D721Med (cell line): Measurements from ENCODE around the gene DPP8.

Experiments used
- DNase-seq: peaks from one replicate; pipeline ENCODE4 v3.0.0; 2011; ENCODE audit warnings: low spot score; ENCODE audit not compliant: insufficient read length
- FAIRE-seq: peaks from 2 replicates; lab custom pipeline; 2011; peaks lifted over from hg19 to GRCh38; lab: Jason Lieb, UNC
- TF ChIP-seq, protein P1 (sequence below): IDR thresholded peaks from 2 replicates; pipeline ENCODE4 v1.5.1; 2012; ENCODE audit warnings: mild to moderate bottlenecking, control low read depth; ENCODE audit not compliant: insufficient read depth; ENCODE audit errors: missing control alignments

DPP8 gene

DNA sequence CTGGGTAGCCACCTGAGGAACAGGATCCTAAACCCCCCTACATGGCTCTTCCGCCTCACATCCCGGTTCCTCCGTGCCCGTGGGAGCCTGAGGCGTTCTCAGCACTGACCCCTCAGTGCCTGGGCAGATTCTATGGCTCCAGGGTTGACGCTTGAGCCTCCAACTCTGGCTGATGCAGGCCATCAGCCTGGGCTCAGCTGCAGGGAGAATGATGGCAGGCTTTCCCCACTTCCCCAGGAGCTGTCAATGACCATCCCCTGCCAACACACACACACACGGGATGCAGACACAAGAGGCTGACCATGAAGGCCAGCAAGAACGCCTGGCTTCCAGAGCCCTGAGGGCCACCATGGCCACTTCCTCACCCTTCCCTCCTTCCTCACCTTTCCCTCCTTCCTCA lies 123.9 kb downstream of the DPP8 start:
- DNase-seq (no peak), FAIRE-seq (no peak)
- TF ChIP-seq, protein P1, sequence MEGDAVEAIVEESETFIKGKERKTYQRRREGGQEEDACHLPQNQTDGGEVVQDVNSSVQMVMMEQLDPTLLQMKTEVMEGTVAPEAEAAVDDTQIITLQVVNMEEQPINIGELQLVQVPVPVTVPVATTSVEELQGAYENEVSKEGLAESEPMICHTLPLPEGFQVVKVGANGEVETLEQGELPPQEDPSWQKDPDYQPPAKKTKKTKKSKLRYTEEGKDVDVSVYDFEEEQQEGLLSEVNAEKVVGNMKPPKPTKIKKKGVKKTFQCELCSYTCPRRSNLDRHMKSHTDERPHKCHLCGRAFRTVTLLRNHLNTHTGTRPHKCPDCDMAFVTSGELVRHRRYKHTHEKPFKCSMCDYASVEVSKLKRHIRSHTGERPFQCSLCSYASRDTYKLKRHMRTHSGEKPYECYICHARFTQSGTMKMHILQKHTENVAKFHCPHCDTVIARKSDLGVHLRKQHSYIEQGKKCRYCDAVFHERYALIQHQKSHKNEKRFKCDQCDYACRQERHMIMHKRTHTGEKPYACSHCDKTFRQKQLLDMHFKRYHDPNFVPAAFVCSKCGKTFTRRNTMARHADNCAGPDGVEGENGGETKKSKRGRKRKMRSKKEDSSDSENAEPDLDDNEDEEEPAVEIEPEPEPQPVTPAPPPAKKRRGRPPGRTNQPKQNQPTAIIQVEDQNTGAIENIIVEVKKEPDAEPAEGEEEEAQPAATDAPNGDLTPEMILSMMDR: no peak

DNA sequence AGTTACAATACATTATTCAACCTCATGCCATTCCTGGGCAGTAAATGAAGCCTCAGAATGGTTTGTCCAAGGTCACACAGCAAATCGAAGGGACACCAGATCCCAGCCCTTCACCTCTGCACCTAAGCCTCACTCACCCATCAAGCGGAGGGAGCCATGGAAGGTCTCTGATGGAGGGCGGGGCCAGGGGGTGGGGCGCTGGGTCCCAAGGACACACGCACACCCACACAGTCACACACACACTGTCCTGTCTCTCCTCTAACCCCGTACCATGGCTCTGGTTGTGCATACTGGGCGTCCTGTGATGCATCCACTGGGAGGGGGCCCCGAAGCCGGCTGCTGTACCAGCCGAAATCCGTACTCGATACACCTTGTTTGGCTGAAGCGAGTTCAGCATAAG lies 124.4 kb downstream of the DPP8 start:
- TF ChIP-seq, protein P1: no peak
- DNase-seq (no peak), FAIRE-seq (no peak)
